Vagina (tissue), 2 donors: ENCODE measurements around the gene NDUFS3.

ENCODE experiments used
- POLR2AphosphoS5 ChIP-seq, 2 donors: sonication (generic); formaldehyde crosslinking; IDR thresholded peaks; one replicate each; pipeline ENCODE4 v1.9.0; 2017; ENCODE audit warnings: antibody characterized with exemption in 2 of 2, mild to moderate bottlenecking in 2 of 2, low read depth in 1 of 2; ENCODE audit not compliant: insufficient read depth in 1 of 2
- TF ChIP-seq, protein P1 (sequence below), 3 experiments: fragments of 450-650 bp in 2 of 3; fragments of 200-600 bp in 1 of 3; sonication (generic) in 1 of 3; IDR thresholded peaks; one replicate each; pipeline ENCODE4 v1.5.1; 2017 to 2019; ENCODE audit warnings: antibody characterized with exemption in 3 of 3, mild to moderate bottlenecking in 2 of 3, moderate library complexity in 2 of 3

DNA sequence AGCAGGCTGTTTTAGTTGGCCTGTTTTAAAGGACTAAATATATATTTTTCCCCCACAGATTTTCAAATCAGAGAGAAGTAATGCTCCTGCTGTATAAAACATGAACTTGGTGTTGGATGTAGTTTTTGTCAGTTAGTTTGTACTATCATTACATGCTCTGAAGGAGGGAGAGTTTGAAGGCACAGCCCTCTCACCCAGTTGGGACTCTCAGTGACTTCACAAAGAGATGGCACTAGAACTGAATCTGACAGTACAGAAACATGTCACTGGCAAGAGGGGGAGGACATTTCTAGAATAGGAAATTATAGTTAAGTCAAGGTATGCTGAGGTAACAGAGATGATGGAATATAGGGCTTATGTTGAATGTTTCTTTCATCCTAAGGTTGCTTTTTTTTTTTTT is 36.4 kb downstream of the NDUFS3 start:
- TF ChIP-seq, protein P1, sequence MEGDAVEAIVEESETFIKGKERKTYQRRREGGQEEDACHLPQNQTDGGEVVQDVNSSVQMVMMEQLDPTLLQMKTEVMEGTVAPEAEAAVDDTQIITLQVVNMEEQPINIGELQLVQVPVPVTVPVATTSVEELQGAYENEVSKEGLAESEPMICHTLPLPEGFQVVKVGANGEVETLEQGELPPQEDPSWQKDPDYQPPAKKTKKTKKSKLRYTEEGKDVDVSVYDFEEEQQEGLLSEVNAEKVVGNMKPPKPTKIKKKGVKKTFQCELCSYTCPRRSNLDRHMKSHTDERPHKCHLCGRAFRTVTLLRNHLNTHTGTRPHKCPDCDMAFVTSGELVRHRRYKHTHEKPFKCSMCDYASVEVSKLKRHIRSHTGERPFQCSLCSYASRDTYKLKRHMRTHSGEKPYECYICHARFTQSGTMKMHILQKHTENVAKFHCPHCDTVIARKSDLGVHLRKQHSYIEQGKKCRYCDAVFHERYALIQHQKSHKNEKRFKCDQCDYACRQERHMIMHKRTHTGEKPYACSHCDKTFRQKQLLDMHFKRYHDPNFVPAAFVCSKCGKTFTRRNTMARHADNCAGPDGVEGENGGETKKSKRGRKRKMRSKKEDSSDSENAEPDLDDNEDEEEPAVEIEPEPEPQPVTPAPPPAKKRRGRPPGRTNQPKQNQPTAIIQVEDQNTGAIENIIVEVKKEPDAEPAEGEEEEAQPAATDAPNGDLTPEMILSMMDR (IDR thresholded peaks at IDR 0.05) = no peak
- no peak for TF ChIP-seq POLR2AphosphoS5 (IDR thresholded peaks at IDR 0.05; ENCODE audit: insufficient read depth in 1 of 2, low read depth in 1 of 2)
